ENCODE measurements around the gene ESPNL. TPM values are rescaled to one million over a fixed set of nuclear protein-coding genes. Genes with fewer than 3 reads are reported as not detected.
A peak's percentile ranks its signal among the peaks of the same experiment; 100 is the strongest.

Gene ESPNL
- total and polyA plus RNA-seq, 9 of the 15 experiments (the other 6 are each of a cell fraction or from before 2014, with no cell fraction given) = 0.03 to 0.09 (median 0.05) TPM; not detected in 3

DNA sequence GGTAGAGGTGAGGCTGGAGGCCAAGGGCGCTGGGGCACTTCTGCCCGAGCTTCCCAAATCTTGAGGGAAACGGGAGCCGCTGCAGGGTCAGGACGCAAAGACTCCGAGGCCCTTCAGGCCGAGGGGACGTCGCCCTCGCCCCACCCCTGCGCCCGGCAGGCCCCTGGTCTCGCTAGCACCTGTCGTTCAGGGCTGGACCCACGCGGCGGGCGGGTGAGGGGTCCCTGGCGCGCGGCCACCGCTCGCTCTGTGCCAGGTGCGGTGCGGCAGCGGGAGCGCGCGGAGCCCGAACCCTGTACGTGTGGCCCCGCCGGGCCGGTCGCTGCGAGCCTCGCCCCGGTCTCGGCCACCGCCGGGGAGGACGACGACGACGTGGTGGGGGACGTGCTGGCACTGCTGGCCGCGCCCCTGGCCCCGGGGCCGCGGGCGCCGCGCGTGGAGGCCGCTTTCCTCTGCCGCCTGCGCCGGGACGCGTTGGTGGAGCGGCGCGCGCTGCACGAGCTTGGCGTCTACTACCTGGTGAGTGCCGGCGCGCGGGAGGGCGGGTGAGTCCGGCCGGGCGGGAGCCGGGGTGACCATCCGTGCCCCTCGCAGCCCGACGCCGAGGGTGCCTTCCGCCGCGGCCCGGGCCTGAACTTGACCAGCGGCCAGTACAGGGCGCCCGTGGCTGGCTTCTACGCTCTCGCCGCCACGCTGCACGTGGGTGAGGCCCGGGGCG lies 63.5 kb downstream of the ESPNL start:
- no peak overlapping the region for H3K27ac ChIP-seq (ENCODE audit: extremely low read depth, low read depth, low read length)
- no peak overlapping the region for H3K9ac ChIP-seq (ENCODE audit: insufficient read depth in 1 of 2, low read depth in 2 of 2, low read length in 2 of 2)
- CTCF ChIA-PET (ENCODE audit: low intra/inter-chr PET ratio) = no interaction called here
- H3K36me3 ChIP-seq (ENCODE audit: control insufficient read depth, insufficient read depth, low read length) = 0 out of 3 replicates have a peak, but pooled peaks cover 2% of the 10 kb centered on the region
- ATAC-seq (no peak), DNase-seq (ENCODE audit: extremely low read depth in 1 of 4, low spot score in 3 of 4) (no peak), FAIRE-seq (no peak)
- BruUV-seq (replicated peaks) = no TSS peak
- no peaks in the 10 kb centered on the region for H3K79me2 ChIP-seq (ENCODE audit: control insufficient read depth, insufficient read depth, low read length)
- no peak overlapping the region for H3K4me3 ChIP-seq
- H3K4me1 ChIP-seq (replicated peaks in 1 of 2; ENCODE audit: control insufficient read depth in 2 of 2, insufficient read depth in 2 of 2, low read length in 2 of 2) = peaks cover 16 to 65% of the 10 kb centered on the region in 2 experiments; a peak in 4 of 5 replicates
- no peaks in the 10 kb centered on the region for H4K20me1 ChIP-seq (replicated peaks; ENCODE audit: control insufficient read depth, insufficient read depth, low read length)
- intact Hi-C loops (cut with micrococcal nuclease) = no loop called here
- 83% methylated on average over 12 of the region's 95 CpGs for WGBS (ENCODE audit: insufficient coverage, low coverage, missing lambda C conversion rate)
- POLR2A ChIA-PET = interaction anchor here (0.6 kb wide), 1 partner anchor 26 kb away, joined by 3 read pairs; no protein-coding TSS in a partner anchor
- H2AFZ ChIP-seq (ENCODE audit: low read depth, low read length) = no peak overlapping the region
- peak; percentile 50 for TF ChIP-seq POLR2G (IDR thresholded peaks at IDR 0.05; ENCODE audit: low read depth, low read length)
- TF ChIP-seq ZNF224 (CRISPR knock-in tag; IDR thresholded peaks at IDR 0.05) = no peak
- H3K27me3 ChIP-seq (ENCODE audit: control insufficient read depth in 2 of 2, insufficient read depth in 2 of 2, low read length in 2 of 2) = no peaks in the 10 kb centered on the region
- in situ Hi-C loops (cut with MboI) = no loop called here
- peaks cover 4% of the 10 kb centered on the region for H3K9me1 ChIP-seq (ENCODE audit: control insufficient read depth, insufficient read depth, low read length)
- no peak overlapping the region for H3K4me2 ChIP-seq (ENCODE audit: insufficient read depth, low read length)
- H3K9me3 ChIP-seq (replicated peaks; ENCODE audit: control insufficient read depth, insufficient read depth, low read depth, low read length) = no peaks in the 10 kb centered on the region

DNA sequence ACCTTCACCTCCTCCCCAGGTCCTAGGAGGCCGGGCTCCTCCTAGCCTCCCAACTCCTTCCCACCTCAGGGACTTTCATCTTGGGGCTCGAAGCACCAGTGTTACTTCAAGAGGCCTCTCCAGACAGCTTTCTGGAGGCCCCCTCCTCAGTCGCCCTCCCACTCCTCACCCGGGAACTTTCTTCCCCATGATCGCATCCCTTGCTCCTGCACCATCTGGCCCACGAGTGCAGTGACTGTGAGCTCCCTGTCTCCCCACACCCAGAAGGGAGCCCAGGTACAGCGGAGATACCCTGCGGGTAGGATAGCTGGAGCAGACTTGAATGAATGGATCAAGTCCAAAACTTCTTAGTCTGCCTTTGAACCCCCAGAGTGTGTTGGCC lies 64.8 kb downstream of the ESPNL start:
- 75% methylated on average over 5 of the region's 8 CpGs for WGBS (ENCODE audit: insufficient coverage, low coverage, missing lambda C conversion rate)
- Histone ChIP-seq H3K9me1 (ENCODE audit: control insufficient read depth, insufficient read depth, low read length) (peaks cover 4% of the 10 kb centered on the region), H3K27me3 (ENCODE audit: control insufficient read depth in 2 of 2, insufficient read depth in 2 of 2, low read length in 2 of 2) (no peaks in the 10 kb centered on the region), H3K9me3 (replicated peaks; ENCODE audit: control insufficient read depth, insufficient read depth, low read depth, low read length) (no peaks in the 10 kb centered on the region), H3K4me1 (replicated peaks in 1 of 2; ENCODE audit: control insufficient read depth in 2 of 2, insufficient read depth in 2 of 2, low read length in 2 of 2) (peaks cover 27 to 55% of the 10 kb centered on the region in 2 experiments), H3K4me2 (ENCODE audit: insufficient read depth, low read length) (no peak overlapping the region), H4K20me1 (replicated peaks; ENCODE audit: control insufficient read depth, insufficient read depth, low read length) (no peaks in the 10 kb centered on the region), H3K79me2 (ENCODE audit: control insufficient read depth, insufficient read depth, low read length) (no peaks in the 10 kb centered on the region), H2AFZ (ENCODE audit: low read depth, low read length) (no peak overlapping the region), H3K27ac (ENCODE audit: extremely low read depth, low read depth, low read length) (no peak overlapping the region), H3K36me3 (ENCODE audit: control insufficient read depth, insufficient read depth, low read length) (peaks cover 13% of the 10 kb centered on the region), H3K4me3 (no peak overlapping the region), H3K9ac (ENCODE audit: insufficient read depth in 1 of 2, low read depth in 2 of 2, low read length in 2 of 2) (no peak overlapping the region)
- no TSS peak for BruUV-seq (replicated peaks)
- ATAC-seq (no peak), FAIRE-seq (no peak), DNase-seq (ENCODE audit: extremely low read depth in 1 of 4, low spot score in 3 of 4) (no peak)
- intact Hi-C loops (cut with micrococcal nuclease) (loop anchor here (5.0 kb wide), 1 partner anchor 72 kb away; no protein-coding TSS in a partner anchor), in situ Hi-C loops (cut with MboI) (no loop called here)
- ChIA-PET POLR2A (interaction anchor here (0.5 kb wide), 1 partner anchor 665 kb away, joined by 3 read pairs; no protein-coding TSS in a partner anchor), CTCF (ENCODE audit: low intra/inter-chr PET ratio) (no interaction called here)
- TF ChIP-seq FOXK2 (conservative IDR thresholded peaks at IDR 0.05 in 1 of 2, IDR thresholded peaks at IDR 0.05 in 1 of 2; ENCODE audit: low read depth in 2 of 2) (no peak), ZNF140 (CRISPR knock-in tag; IDR thresholded peaks at IDR 0.05) (no peak), EP300 (IDR thresholded peaks at IDR 0.05; ENCODE audit: low read length) (no peak), GATAD2B (IDR thresholded peaks at IDR 0.05; ENCODE audit: borderline replicate concordance) (no peak), SIN3B (IDR thresholded peaks at IDR 0.05; ENCODE audit: low read depth) (no peak), ZNF717 (CRISPR knock-in tag; IDR thresholded peaks at IDR 0.05) (no peak), EWSR1 (IDR thresholded peaks at IDR 0.05; ENCODE audit: borderline replicate concordance, low read depth, partially characterized antibody) (no peak)
- TF ChIP-seq, protein P1, sequence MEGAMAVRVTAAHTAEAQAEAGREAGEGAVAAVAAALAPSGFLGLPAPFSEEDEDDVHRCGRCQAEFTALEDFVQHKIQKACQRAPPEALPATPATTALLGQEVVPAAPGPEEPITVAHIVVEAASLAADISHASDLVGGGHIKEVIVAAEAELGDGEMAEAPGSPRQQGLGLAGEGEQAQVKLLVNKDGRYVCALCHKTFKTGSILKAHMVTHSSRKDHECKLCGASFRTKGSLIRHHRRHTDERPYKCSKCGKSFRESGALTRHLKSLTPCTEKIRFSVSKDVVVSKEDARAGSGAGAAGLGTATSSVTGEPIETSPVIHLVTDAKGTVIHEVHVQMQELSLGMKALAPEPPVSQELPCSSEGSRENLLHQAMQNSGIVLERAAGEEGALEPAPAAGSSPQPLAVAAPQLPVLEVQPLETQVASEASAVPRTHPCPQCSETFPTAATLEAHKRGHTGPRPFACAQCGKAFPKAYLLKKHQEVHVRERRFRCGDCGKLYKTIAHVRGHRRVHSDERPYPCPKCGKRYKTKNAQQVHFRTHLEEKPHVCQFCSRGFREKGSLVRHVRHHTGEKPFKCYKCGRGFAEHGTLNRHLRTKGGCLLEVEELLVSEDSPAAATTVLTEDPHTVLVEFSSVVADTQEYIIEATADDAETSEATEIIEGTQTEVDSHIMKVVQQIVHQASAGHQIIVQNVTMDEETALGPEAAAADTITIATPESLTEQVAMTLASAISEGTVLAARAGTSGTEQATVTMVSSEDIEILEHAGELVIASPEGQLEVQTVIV (CRISPR knock-in tag; IDR thresholded peaks at IDR 0.05; ENCODE audit: borderline replicate concordance) = no peak
